MCF 10A (cell line): Measurements from ENCODE around the gene ATP5F1D. TPM values are rescaled to one million over a fixed set of nuclear protein-coding genes. Genes with fewer than 3 reads are reported as not detected.

Experiments used
- BruUV-seq: library from RNA; stranded (reverse); fragments of 400-500 nt; replicated peaks from 2 replicates; lab custom pipeline; 2021; lab: Mats Ljungman, UMichigan
- CTCF ChIA-PET: fragments of 300-600 bp; sonication (Branson Sonifier 250); formaldehyde crosslinking; extraction: SDS; loops from one replicate; lab custom pipeline; 2021; ENCODE audit warnings: antibody characterized with exemption, inconsistent platforms; lab: Yijun Ruan, JAX
- POLR2A ChIA-PET: fragments of 300-600, 350-650 bp; sonication (Branson Sonifier 250); formaldehyde crosslinking; extraction: SDS; loops from one replicate; lab custom pipeline; 2020; ENCODE audit warnings: antibody characterized with exemption, inconsistent platforms; lab: Yijun Ruan, JAX
- DNase-seq: peaks from one replicate; pipeline ENCODE4 v3.0.0-alpha.2; 2018; ENCODE audit not compliant: unreplicated experiment
- H3K27ac Mint-ChIP-seq: one replicate; pipeline ENCODE4 v1.8.0; 2022; ENCODE audit warnings: mild to moderate bottlenecking, low read depth, mixed read lengths; ENCODE audit not compliant: unreplicated experiment
- H3K27me3 Mint-ChIP-seq: one replicate; pipeline ENCODE4 v1.8.0; 2022; ENCODE audit warnings: mixed read lengths; ENCODE audit not compliant: insufficient read depth, unreplicated experiment
- H3K36me3 Mint-ChIP-seq: one replicate; pipeline ENCODE4 v1.8.0; 2022; ENCODE audit warnings: mild to moderate bottlenecking, moderate library complexity, mixed read lengths; ENCODE audit not compliant: insufficient read depth, unreplicated experiment
- H3K4me1 Mint-ChIP-seq: one replicate; pipeline ENCODE4 v1.8.0; 2022; ENCODE audit warnings: mixed read lengths; ENCODE audit not compliant: insufficient read depth, unreplicated experiment
- H3K4me3 Mint-ChIP-seq: one replicate; pipeline ENCODE4 v1.8.0; 2022; ENCODE audit warnings: mild to moderate bottlenecking, moderate library complexity, mixed read lengths; ENCODE audit not compliant: unreplicated experiment
- H3K9me3 Mint-ChIP-seq: one replicate; pipeline ENCODE4 v1.8.0; 2022; ENCODE audit warnings: mixed read lengths; ENCODE audit not compliant: unreplicated experiment
- intact Hi-C: fragments of 100-400 bp; cut with micrococcal nuclease; formaldehyde crosslinking; loops from 2 replicates; pipeline ENCODE4 v1.14.1; 2022
- total RNA-seq: library from RNA; stranded (reverse); gene quantifications from 2 replicates; pipeline ENCODE4 v1.2.3, GENCODE V29; 2022
- TF ChIP-seq, protein P1 (sequence below): fragments of 200-600 bp; IDR thresholded peaks from one replicate; pipeline ENCODE4 v1.8.0; 2022; ENCODE audit warnings: antibody characterized with exemption, mild to moderate bottlenecking; ENCODE audit not compliant: unreplicated experiment

The ATP5F1D gene
- total RNA-seq, 1 experiment from 2014 or later, result 258 TPM

DNA sequence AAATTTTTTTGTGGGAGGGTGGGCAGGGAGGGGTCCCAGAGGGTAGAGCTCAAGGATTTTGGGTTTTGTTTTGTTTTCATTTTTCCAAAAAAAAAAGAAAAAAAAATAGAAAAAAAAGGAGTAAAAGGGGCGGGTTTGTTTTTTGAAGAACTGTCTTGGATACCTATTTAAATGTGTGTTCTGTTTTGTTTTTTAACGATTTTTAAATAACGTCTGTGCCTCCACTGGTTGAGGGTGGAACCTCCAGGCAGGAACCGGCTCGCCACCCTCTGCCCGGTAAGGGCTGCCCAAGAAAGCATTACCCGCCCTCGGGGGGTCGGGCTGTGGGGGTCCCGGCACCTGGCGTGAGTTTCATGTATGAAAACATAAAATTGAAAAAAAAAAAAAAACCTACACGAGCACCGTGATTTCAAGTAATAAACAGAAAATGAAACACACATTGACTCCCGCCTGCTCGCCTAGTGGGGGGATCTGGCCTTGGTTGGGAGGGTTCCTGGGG is 17.2 kb downstream of the ATP5F1D start:
- Mint-ChIP-seq H3K9me3 (no peaks in the 10 kb centered on the region), H3K4me3 (no peak overlapping the region), H3K36me3 (peaks cover 62% of the 10 kb centered on the region), H3K27ac (peak overlapping the region; percentile 92), H3K27me3 (no peaks in the 10 kb centered on the region), H3K4me1 (peaks cover 32% of the 10 kb centered on the region)
- DNase-seq, result no peak
- intact Hi-C loops, result no loop called here
- CTCF ChIA-PET, result interaction anchor here (0.6 kb wide), 1 partner anchor 12 kb away, joined by 3 read pairs; no protein-coding TSS in a partner anchor
- TF ChIP-seq, protein P1, sequence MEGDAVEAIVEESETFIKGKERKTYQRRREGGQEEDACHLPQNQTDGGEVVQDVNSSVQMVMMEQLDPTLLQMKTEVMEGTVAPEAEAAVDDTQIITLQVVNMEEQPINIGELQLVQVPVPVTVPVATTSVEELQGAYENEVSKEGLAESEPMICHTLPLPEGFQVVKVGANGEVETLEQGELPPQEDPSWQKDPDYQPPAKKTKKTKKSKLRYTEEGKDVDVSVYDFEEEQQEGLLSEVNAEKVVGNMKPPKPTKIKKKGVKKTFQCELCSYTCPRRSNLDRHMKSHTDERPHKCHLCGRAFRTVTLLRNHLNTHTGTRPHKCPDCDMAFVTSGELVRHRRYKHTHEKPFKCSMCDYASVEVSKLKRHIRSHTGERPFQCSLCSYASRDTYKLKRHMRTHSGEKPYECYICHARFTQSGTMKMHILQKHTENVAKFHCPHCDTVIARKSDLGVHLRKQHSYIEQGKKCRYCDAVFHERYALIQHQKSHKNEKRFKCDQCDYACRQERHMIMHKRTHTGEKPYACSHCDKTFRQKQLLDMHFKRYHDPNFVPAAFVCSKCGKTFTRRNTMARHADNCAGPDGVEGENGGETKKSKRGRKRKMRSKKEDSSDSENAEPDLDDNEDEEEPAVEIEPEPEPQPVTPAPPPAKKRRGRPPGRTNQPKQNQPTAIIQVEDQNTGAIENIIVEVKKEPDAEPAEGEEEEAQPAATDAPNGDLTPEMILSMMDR, result no peak
- POLR2A ChIA-PET, result interaction anchor here (1.1 to 3.7 kb wide), 4 partner anchors 11 to 155 kb away, joined by 3 to 21 read pairs (median 4); partner anchors contain the start of genes CIRBP and GPX4
- BruUV-seq, result no TSS peak

DNA sequence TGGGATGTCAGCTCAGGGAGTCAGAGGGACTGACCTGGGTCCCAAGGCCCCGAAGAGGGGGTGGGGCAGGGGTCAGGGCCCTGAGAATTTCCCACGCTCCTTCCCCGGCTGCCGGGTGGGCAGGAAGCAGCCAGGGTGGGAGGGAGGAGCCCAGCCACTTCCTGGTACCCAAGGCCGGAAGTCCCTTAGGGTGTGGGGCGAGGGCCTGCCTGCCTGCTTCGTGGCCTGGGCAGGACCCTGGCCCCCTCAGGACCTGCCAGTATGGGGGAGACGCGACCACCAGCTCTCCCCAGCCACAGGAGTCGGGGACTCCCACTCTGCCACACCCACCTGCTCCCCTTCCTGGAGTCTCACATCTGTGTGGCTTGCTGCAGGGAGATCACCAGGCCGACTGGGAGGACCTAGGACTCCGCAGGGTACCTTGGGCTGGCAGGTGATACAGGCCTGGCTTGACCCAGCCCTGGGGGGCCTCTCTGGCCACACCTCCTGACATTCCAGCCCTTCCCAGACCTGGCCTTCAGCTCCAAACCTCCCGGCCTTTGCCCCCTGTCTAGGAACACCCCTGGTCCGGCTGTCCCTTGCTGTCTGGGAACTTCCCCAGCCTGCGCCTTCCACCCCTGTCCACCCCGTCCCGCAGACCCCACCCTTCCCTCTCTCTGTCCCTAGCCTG is 17.8 kb downstream of the ATP5F1D start:
- H3K27ac Mint-ChIP-seq, result peak overlapping the region; percentile 92
- no TSS peak for BruUV-seq
- peaks cover 32% of the 10 kb centered on the region for H3K4me1 Mint-ChIP-seq
- no peaks in the 10 kb centered on the region for H3K9me3 Mint-ChIP-seq
- H3K27me3 Mint-ChIP-seq, result no peaks in the 10 kb centered on the region
- DNase-seq, result peak; percentile 74
- H3K4me3 Mint-ChIP-seq, result no peak overlapping the region
- ChIA-PET CTCF (no interaction called here), POLR2A (interaction anchor here (0.6 to 3.7 kb wide), 6 partner anchors 8 to 250 kb away, joined by 3 to 21 read pairs (median 5); partner anchors contain the start of genes CIRBP and FAM174C)
- intact Hi-C loops, result no loop called here
- TF ChIP-seq, protein P1, result no peak
- H3K36me3 Mint-ChIP-seq, result peaks cover 58% of the 10 kb centered on the region

DNA sequence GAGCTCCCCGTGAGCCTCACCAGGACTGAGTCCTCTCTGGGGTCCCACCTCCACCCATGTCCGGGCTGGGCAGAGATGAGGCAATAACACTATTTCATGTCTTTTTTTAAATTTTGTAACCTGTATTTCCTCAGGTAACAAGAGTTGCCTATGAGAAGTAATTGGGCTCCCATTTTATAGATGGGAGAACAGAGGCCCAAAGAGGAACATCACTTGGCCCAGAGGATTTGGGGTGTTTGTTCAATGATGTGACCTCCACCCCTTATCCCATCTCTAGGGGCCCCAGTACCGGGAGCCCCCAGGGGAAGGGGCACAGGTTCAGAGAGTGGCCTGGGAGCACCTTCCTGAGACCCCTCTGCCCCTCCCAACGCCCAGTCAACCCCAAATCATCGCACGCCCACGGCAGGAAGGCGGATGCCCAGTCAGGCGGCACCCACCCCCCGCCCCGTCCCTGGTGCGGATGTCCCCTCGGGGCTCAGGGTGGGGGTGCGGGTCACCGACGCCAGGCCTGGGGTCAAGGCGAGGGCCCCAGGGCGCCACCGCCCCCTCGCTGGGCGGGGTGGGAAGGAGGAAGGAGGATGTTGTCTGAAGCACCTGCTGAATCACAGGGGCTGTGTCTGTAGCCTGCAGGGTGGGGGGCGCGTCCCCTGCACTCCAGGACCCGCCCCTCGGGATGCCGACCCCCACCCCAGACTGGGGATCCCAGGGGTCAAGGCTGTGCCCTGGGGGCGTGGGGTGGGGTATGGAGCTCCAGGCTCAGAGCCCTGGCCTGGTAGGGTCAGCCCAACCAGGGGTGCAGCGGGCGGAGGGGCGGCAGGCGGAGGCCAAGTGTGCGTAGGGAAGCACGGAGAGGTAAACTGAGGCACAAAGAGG is 18.6 kb downstream of the ATP5F1D start:
- TF ChIP-seq, protein P1, result no peak
- BruUV-seq, result no TSS peak
- ChIA-PET CTCF (no interaction called here), POLR2A (interaction anchor here (0.6 to 3.7 kb wide), 7 partner anchors 9 to 250 kb away, joined by 3 to 27 read pairs (median 6); partner anchors contain the start of genes CIRBP and FAM174C)
- peak; percentile 68 for DNase-seq
- H3K36me3 Mint-ChIP-seq, result peaks cover 50% of the 10 kb centered on the region
- H3K9me3 Mint-ChIP-seq, result no peaks in the 10 kb centered on the region
- H3K4me3 Mint-ChIP-seq, result peak overlapping the region; percentile 71
- intact Hi-C loops, result no loop called here
- H3K27me3 Mint-ChIP-seq, result no peaks in the 10 kb centered on the region
- H3K4me1 Mint-ChIP-seq, result peaks cover 34% of the 10 kb centered on the region
- peak overlapping the region; percentile 92 for H3K27ac Mint-ChIP-seq
